ENCODE data around the gene TDRD10.

- TF ChIP-seq POLR2A (IDR thresholded peaks at IDR 0.05; ENCODE audit: low read depth, low read length): no peak
- no peak for TF ChIP-seq POLR2AphosphoS5 (IDR thresholded peaks at IDR 0.05; ENCODE audit: low read depth, low read length)
Observed at GRCh38 chr1:154485106-154485505, 16.9 kb upstream of the TDRD10 start.
